Spinal cord (tissue), 10 donors: ENCODE results near the gene USP43. TPM values are rescaled to one million over a fixed set of nuclear protein-coding genes. Genes with fewer than 3 reads are reported as not detected.
"Not testable (repeated sequence)": the region's sequence is repeated elsewhere in the genome, so short reads cannot be mapped to it uniquely, and the experiment has no call there.

Source experiments
- DNase-seq, 6 donors: peaks; one replicate each; pipeline versions ENCODE4 v3.0.0 to v3.0.0-alpha.2; 2013 to 2015; ENCODE audit warnings: low spot score in 6 of 6, low read depth in 4 of 6
- H3K27ac ChIP-seq: one replicate; pipeline ENCODE4 v1.5.1; 2013; ENCODE audit warnings: low read depth, low read length, control low read depth
- H3K27me3 ChIP-seq: one replicate; pipeline ENCODE4 v1.6.1; 2013; ENCODE audit warnings: low read length; ENCODE audit not compliant: control insufficient read depth, insufficient read depth
- H3K36me3 ChIP-seq: one replicate; pipeline ENCODE4 v1.6.1; 2013; ENCODE audit warnings: low read length; ENCODE audit not compliant: control insufficient read depth, insufficient read depth
- H3K4me1 ChIP-seq: one replicate; pipeline ENCODE4 v1.6.1; 2013; ENCODE audit warnings: low read length; ENCODE audit not compliant: control insufficient read depth, insufficient read depth
- H3K4me3 ChIP-seq: one replicate; pipeline ENCODE4 v1.5.1; 2013; ENCODE audit warnings: low read depth, low read length, control low read depth
- H3K9me3 ChIP-seq: one replicate; pipeline ENCODE4 v1.6.1; 2013; ENCODE audit warnings: low read length; ENCODE audit not compliant: control insufficient read depth, insufficient read depth
- WGBS: methylation state at CpG from one replicate; pipeline ENCODE4 v1.1.5; 2013; ENCODE audit warnings: missing lambda C conversion rate; ENCODE audit not compliant: insufficient coverage; 5-methylcytosine and 5-hydroxymethylcytosine counted together
- polyA plus RNA-seq, 2 donors: library from polyadenylated mRNA; unstranded; fragments of 120-200 nt; gene quantifications; one replicate each; pipeline ENCODE4 v1.2.1, GENCODE V29; 2013; ENCODE audit not compliant: insufficient read length in 2 of 2
- total RNA-seq, 2 donors: library from RNA; depleted of rRNA in 1 of 2; stranded (reverse); fragments of 120-200 nt in 1 of 2; fragments of >200 nt in 1 of 2; gene quantifications; one replicate each; pipeline versions ENCODE4 v1.2.3 to v1.2.4, GENCODE V29; 2013 to 2014
- donor health status: healthy.

Gene USP43
- total and polyA plus RNA-seq, 4 donors = 1.4 to 6.5 (median 4.9) TPM

GRCh38 chr17:9628509-9628908, 16.8 kb upstream of the USP43 start:
- Histone ChIP-seq H3K9me3 (no peaks in the 10 kb centered on the region), H3K4me3 (no peak overlapping the region), H3K27ac (no peak overlapping the region), H3K27me3 (no peaks in the 10 kb centered on the region), H3K36me3 (no peaks in the 10 kb centered on the region), H3K4me1 (no peaks in the 10 kb centered on the region)
- WGBS = 93% methylated on average over 7 of the region's 10 CpGs
- no peak for DNase-seq

DNA sequence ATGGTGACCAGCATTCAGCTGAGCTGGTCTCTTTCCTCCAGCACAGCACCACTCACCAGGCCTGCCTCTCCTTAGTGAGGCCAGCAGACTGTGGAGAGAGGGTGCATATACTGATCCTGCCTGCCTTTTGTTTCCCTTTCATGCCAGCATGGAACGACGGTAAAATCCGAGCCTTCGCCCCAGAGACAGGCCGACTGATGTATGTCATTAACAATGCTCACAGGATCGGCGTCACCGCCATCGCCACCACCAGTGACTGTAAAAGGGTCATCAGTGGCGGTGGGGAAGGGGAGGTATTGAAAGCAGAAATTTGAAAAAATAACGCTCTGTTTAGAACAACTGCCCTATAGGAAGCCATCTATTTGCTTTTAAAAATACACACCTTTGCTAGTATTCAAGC, 12.6 kb upstream of the USP43 start:
- no peaks in the 10 kb centered on the region for H3K36me3 ChIP-seq
- H3K4me1 ChIP-seq = no peaks in the 10 kb centered on the region
- no peaks in the 10 kb centered on the region for H3K9me3 ChIP-seq
- no peak for DNase-seq
- whole genome bisulfite sequencing = 85% methylated on average over 4 of the region's 11 CpGs
- H3K27ac ChIP-seq = no peak overlapping the region
- H3K27me3 ChIP-seq = no peaks in the 10 kb centered on the region
- H3K4me3 ChIP-seq = no peak overlapping the region

GRCh38 chr17:9635340-9635739, 10.0 kb upstream of the USP43 start:
- Histone ChIP-seq H3K4me3 (no peak overlapping the region), H3K27me3 (no peaks in the 10 kb centered on the region), H3K27ac (no peak overlapping the region), H3K4me1 (no peaks in the 10 kb centered on the region), H3K36me3 (no peaks in the 10 kb centered on the region), H3K9me3 (no peaks in the 10 kb centered on the region)
- no peak for DNase-seq
- WGBS = 90% methylated on average over 3 of the region's 6 CpGs

DNA sequence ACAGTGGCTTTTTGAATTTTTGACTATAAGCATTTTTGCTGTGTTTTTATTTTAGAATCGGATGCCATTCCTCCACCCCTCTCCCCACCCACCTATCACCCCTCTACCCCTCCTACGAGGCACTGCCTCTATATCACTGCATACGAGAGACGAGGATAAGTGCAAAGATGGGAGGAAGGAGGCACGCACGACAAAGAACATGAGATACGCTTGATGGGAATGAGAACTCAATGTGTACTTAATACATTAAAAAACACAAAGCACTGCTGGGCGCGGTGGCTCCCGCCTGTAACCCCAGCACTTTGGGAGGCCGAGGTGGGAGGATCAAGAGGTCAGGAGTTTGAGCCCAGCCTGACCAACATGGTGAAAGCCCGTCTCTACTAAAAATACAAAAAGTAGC, 8.8 kb upstream of the USP43 start:
- WGBS = 100% methylated on average over 2 of the region's 12 CpGs
- H3K4me3 ChIP-seq = no peak overlapping the region
- no peak for DNase-seq
- H3K9me3 ChIP-seq = no peaks in the 10 kb centered on the region
- no peaks in the 10 kb centered on the region for H3K4me1 ChIP-seq
- H3K36me3 ChIP-seq = no peaks in the 10 kb centered on the region
- H3K27ac ChIP-seq = no peak overlapping the region
- no peaks in the 10 kb centered on the region for H3K27me3 ChIP-seq

DNA sequence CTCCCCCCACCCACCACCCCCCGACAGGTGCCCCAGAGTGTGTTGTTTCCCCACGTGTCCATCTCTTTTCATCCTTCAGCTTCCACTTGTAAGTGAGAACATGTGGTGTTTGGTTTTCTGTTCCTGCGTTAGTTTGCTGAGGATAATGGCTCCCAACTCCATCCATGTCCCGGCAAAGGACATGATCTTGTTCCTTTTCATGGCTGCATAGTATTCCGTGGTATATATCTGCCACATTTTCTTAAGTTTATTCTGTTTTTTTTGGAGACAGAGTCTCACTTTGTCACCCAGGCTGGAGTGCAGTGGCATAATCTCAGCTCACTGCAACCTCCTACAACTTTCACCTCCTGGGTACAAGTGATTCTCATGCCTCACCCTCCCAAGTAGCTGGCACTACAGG, 4.9 kb upstream of the USP43 start:
- H3K27ac ChIP-seq, H3K36me3 ChIP-seq, DNase-seq, H3K4me1 ChIP-seq, H3K4me3 ChIP-seq, H3K9me3 ChIP-seq, H3K27me3 ChIP-seq: not testable (repeated sequence)
- WGBS = no CpG with 5 or more reads among the region's 5 CpGs

GRCh38 chr17:9643611-9644010, 1.7 kb upstream of the USP43 start:
- no peaks in the 10 kb centered on the region for H3K36me3 ChIP-seq
- DNase-seq = no peak
- peaks cover 8% of the 10 kb centered on the region for H3K4me1 ChIP-seq
- H3K27ac ChIP-seq = no peak overlapping the region
- 92% methylated on average over 5 of the region's 5 CpGs for WGBS
- peaks cover 14% of the 10 kb centered on the region for H3K27me3 ChIP-seq
- no peaks in the 10 kb centered on the region for H3K9me3 ChIP-seq
- no peak overlapping the region for H3K4me3 ChIP-seq

GRCh38 chr17:9645851-9646545, 681 bp downstream of the USP43 start:
- no peak overlapping the region for H3K27ac ChIP-seq
- H3K36me3 ChIP-seq = no peaks in the 10 kb centered on the region

GRCh38 chr17:9646546-9646885, 1.2 kb downstream of the USP43 start:
- peak in 2 of 6 donors; percentile 9 to 48 for DNase-seq
- H3K4me3 ChIP-seq = peak overlapping the region; percentile 22
- H3K27ac ChIP-seq = no peak overlapping the region
- no peaks in the 10 kb centered on the region for H3K36me3 ChIP-seq
- peaks cover 8% of the 10 kb centered on the region for H3K4me1 ChIP-seq
- no peaks in the 10 kb centered on the region for H3K9me3 ChIP-seq
- peaks cover 14% of the 10 kb centered on the region for H3K27me3 ChIP-seq
- 14% methylated on average over 7 of the region's 8 CpGs for WGBS

More at GRCh38 chr17:9645851-9646545, 681 bp downstream of the USP43 start:
- Histone ChIP-seq H3K9me3 (no peaks in the 10 kb centered on the region), H3K4me3 (peak overlapping the region; percentile 22), H3K27me3 (peaks cover 14% of the 10 kb centered on the region), H3K4me1 (peaks cover 8% of the 10 kb centered on the region)
- DNase-seq = peak in 5 of 6 donors; percentile 13 to 63 (median 26)
- 2% methylated on average over 51 of the region's 51 CpGs for WGBS

GRCh38 chr17:9647014-9647413, 1.7 kb downstream of the USP43 start:
- WGBS = no CpG with 5 or more reads among the region's 4 CpGs
- H3K27ac ChIP-seq = no peak overlapping the region
- no peak overlapping the region for H3K4me3 ChIP-seq
- no peaks in the 10 kb centered on the region for H3K9me3 ChIP-seq
- H3K36me3 ChIP-seq = no peaks in the 10 kb centered on the region
- H3K4me1 ChIP-seq = peaks cover 8% of the 10 kb centered on the region
- H3K27me3 ChIP-seq = peaks cover 14% of the 10 kb centered on the region
- peak in 4 of 6 donors; percentile 1 to 31 (median 16) for DNase-seq

- Histone ChIP-seq H3K27ac (no peak overlapping the region), H3K4me3 (no peak overlapping the region), H3K9me3 (no peaks in the 10 kb centered on the region), H3K4me1 (peaks cover 8% of the 10 kb centered on the region), H3K27me3 (peaks cover 14% of the 10 kb centered on the region), H3K36me3 (no peaks in the 10 kb centered on the region)
- DNase-seq = no peak
- 38% methylated on average over 1 of the region's 3 CpGs for WGBS
Observed at GRCh38 chr17:9648521-9649110, 3.3 kb downstream of the USP43 start.
